ENCODE data around the gene MAPK13. TPM values are rescaled to one million over a fixed set of nuclear protein-coding genes. Genes with fewer than 3 reads are reported as not detected.
"Not testable (repeated sequence)": the region's sequence is repeated elsewhere in the genome, so short reads cannot be mapped to it uniquely, and the experiment has no call there.

Gene MAPK13
- total RNA-seq, 1 experiment from 2014 or later = 47.3 TPM

DNA sequence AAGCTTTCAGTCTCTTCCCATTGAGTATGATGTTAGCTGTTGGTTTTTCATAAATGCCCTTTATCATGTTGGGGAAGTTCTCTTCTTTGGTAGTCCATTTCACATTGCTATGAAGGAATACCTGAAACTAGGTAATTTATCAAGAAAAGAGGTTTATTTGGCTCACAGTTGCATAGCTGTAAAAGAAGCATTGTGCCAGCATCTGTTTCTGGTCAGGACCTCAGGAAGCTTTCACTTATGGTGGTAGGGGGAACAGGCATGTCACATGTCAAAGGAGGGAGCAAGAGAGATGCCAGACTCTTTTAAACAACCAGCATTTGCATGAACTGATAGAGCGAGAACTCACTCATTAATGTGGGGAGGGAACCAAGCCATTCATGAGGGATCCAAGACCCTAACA lies 48.0 kb upstream of the MAPK13 start (continued):
- TF ChIP-seq, protein P1, sequence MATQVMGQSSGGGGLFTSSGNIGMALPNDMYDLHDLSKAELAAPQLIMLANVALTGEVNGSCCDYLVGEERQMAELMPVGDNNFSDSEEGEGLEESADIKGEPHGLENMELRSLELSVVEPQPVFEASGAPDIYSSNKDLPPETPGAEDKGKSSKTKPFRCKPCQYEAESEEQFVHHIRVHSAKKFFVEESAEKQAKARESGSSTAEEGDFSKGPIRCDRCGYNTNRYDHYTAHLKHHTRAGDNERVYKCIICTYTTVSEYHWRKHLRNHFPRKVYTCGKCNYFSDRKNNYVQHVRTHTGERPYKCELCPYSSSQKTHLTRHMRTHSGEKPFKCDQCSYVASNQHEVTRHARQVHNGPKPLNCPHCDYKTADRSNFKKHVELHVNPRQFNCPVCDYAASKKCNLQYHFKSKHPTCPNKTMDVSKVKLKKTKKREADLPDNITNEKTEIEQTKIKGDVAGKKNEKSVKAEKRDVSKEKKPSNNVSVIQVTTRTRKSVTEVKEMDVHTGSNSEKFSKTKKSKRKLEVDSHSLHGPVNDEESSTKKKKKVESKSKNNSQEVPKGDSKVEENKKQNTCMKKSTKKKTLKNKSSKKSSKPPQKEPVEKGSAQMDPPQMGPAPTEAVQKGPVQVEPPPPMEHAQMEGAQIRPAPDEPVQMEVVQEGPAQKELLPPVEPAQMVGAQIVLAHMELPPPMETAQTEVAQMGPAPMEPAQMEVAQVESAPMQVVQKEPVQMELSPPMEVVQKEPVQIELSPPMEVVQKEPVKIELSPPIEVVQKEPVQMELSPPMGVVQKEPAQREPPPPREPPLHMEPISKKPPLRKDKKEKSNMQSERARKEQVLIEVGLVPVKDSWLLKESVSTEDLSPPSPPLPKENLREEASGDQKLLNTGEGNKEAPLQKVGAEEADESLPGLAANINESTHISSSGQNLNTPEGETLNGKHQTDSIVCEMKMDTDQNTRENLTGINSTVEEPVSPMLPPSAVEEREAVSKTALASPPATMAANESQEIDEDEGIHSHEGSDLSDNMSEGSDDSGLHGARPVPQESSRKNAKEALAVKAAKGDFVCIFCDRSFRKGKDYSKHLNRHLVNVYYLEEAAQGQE (IDR thresholded peaks at IDR 0.05; ENCODE audit: low read depth) = no peak
- TF ChIP-seq, protein P2, sequence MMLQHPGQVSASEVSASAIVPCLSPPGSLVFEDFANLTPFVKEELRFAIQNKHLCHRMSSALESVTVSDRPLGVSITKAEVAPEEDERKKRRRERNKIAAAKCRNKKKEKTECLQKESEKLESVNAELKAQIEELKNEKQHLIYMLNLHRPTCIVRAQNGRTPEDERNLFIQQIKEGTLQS (IDR thresholded peaks at IDR 0.05) = no peak
- no peak for TF ChIP-seq EZH2 (IDR thresholded peaks at IDR 0.05)
- TF ChIP-seq, protein P3, sequence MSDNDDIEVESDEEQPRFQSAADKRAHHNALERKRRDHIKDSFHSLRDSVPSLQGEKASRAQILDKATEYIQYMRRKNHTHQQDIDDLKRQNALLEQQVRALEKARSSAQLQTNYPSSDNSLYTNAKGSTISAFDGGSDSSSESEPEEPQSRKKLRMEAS (IDR thresholded peaks at IDR 0.05) = no peak

DNA sequence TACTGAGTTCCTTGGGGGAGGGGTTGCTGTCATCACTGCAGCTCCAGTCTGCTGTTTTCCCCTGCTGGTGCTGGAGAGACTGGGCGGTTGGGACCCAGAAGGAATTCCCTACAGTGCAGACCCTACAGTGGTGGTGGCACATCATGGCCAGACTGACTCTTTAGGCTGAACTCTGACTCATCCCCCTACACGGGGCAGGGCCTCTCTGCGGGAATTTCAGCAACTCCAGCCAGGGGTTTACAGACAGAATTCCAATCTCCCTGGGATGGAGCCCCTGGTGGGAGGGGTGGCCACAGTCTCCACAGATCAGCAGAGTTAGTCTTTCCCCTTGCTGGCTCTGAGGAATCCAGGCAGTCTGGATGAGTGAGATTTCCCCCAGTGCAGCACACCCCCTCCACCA lies 46.9 kb upstream of the MAPK13 start:
- H3K4me1 ChIP-seq (ENCODE audit: control insufficient read depth in 1 of 2, insufficient read depth in 2 of 2, low read length in 2 of 2) = no peaks in the 10 kb centered on the region
- RAD21 ChIA-PET (ENCODE audit: low non-redundant PET in 1 of 2, low total read pairs in 2 of 2, uncharacterized antibody in 2 of 2, unreplicated experiment in 2 of 2) = no interaction called here
- no peak for ATAC-seq
- peaks cover 5 to 15% of the 10 kb centered on the region in 2 experiments; a peak in 2 of 4 replicates for H3K36me3 ChIP-seq (ENCODE audit: control insufficient read depth in 1 of 2, insufficient read depth in 2 of 2, low read length in 2 of 2)
- H3K79me2 ChIP-seq (ENCODE audit: insufficient read depth, low read length) = no peaks in the 10 kb centered on the region
- H2AFZ ChIP-seq (ENCODE audit: low read depth, low read length, poor library complexity, severe bottlenecking) = no peak overlapping the region
- no peak overlapping the region for H3K27ac ChIP-seq (ENCODE audit: low read depth, low read length)
- H3K4me2 ChIP-seq (ENCODE audit: low read length) = no peak overlapping the region
- CTCF ChIA-PET = no interaction called here
- DNase-seq (ENCODE audit: low read depth, low spot score) = no peak
- no peaks in the 10 kb centered on the region for H3K9me2 ChIP-seq (ENCODE audit: insufficient read depth)
- no peaks in the 10 kb centered on the region for H3K27me3 ChIP-seq (ENCODE audit: insufficient read depth, low read length)
- no TSS peak for BruUV-seq (replicated peaks)
- 0 out of 4 replicates have a peak, but pooled peaks cover 0 to 9% of the 10 kb centered on the region in 2 experiments for H3K9me3 ChIP-seq (ENCODE audit: control insufficient read depth in 1 of 2, insufficient read depth in 1 of 2, low read depth in 1 of 2, low read length in 2 of 2)
- intact Hi-C loops (cut with micrococcal nuclease) = no loop called here
- POLR2A ChIA-PET = no interaction called here
- H3K9ac ChIP-seq (ENCODE audit: low read length) = no peak overlapping the region
- no peak for TF ChIP-seq POLR2AphosphoS5 (IDR thresholded peaks at IDR 0.05; ENCODE audit: low read depth, low read length)
- no peak for TF ChIP-seq EZH2 (IDR thresholded peaks at IDR 0.05)
- TF ChIP-seq FOSL1 (IDR thresholded peaks at IDR 0.05; ENCODE audit: low read depth) = no peak
- TF ChIP-seq SP1 (IDR thresholded peaks at IDR 0.05; ENCODE audit: low read depth) = no peak
- TF ChIP-seq YY1 (IDR thresholded peaks at IDR 0.05; ENCODE audit: extremely low read depth, insufficient replicate concordance, low read depth, low read length) = no peak
- TF ChIP-seq CEBPB (IDR thresholded peaks at IDR 0.05; ENCODE audit: low read depth) = no peak
- TF ChIP-seq, protein P1 (IDR thresholded peaks at IDR 0.05; ENCODE audit: low read depth) = no peak
- no peak for TF ChIP-seq SRF (IDR thresholded peaks at IDR 0.05; ENCODE audit: low read depth)
- no peak for TF ChIP-seq TCF7L2 (IDR thresholded peaks at IDR 0.05; ENCODE audit: borderline replicate concordance, extremely low read depth, insufficient read depth, insufficient read length)
- H3K4me3 ChIP-seq (replicated peaks in 1 of 2; ENCODE audit: low read depth in 1 of 2, low read length in 2 of 2) = no peak overlapping the region
- H4K20me1 ChIP-seq (ENCODE audit: insufficient read depth) = no peaks in the 10 kb centered on the region

DNA sequence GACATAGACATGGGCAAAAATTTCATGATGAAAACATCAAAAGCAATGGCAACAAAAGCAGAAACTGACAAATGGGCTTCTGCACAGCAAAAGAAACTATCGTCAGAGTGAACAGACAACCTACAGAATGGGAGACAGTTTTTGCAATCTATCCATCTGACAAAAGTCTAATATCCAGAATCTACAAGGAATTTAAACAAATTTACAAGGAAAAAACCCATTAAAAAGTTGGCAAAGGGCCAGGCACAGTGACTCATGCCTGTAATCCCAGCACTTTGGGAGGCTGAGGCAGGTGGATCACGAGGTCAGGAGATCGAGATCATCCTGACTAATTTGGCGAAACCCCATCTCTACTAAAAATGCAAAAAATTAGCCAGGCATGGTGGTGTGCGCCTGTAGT lies 42.1 kb upstream of the MAPK13 start:
- H3K36me3 ChIP-seq (ENCODE audit: control insufficient read depth in 1 of 2, insufficient read depth in 2 of 2, low read length in 2 of 2); H3K4me2 ChIP-seq (ENCODE audit: low read length); RAD21 ChIA-PET (ENCODE audit: low non-redundant PET in 1 of 2, low total read pairs in 2 of 2, uncharacterized antibody in 2 of 2, unreplicated experiment in 2 of 2); H2AFZ ChIP-seq (ENCODE audit: low read depth, low read length, poor library complexity, severe bottlenecking); intact Hi-C loops (cut with micrococcal nuclease); BruUV-seq (replicated peaks); DNase-seq (ENCODE audit: low read depth, low spot score); H3K4me1 ChIP-seq (ENCODE audit: control insufficient read depth in 1 of 2, insufficient read depth in 2 of 2, low read length in 2 of 2); H3K27me3 ChIP-seq (ENCODE audit: insufficient read depth, low read length); H3K4me3 ChIP-seq (replicated peaks in 1 of 2; ENCODE audit: low read depth in 1 of 2, low read length in 2 of 2); ATAC-seq; H3K9ac ChIP-seq (ENCODE audit: low read length); H3K79me2 ChIP-seq (ENCODE audit: insufficient read depth, low read length); H4K20me1 ChIP-seq (ENCODE audit: insufficient read depth); H3K27ac ChIP-seq (ENCODE audit: low read depth, low read length); POLR2A ChIA-PET; H3K9me2 ChIP-seq (ENCODE audit: insufficient read depth); H3K9me3 ChIP-seq (ENCODE audit: control insufficient read depth in 1 of 2, insufficient read depth in 1 of 2, low read depth in 1 of 2, low read length in 2 of 2); CTCF ChIA-PET: not testable (repeated sequence)

Measured in HCT116 (cell line).